HEK293T (cell line): ENCODE results near the gene SLC6A7.

ENCODE experiments used
- CTCF ChIA-PET: fragments of 350-600 bp; formaldehyde crosslinking; extraction: SDS; loops from one replicate; lab custom pipeline; 2021; ENCODE audit warnings: antibody characterized with exemption, inconsistent platforms; lab: Yijun Ruan, JAX
- POLR2A ChIA-PET: fragments of 350-600 bp; formaldehyde crosslinking; extraction: SDS; loops from one replicate; lab custom pipeline; 2020; ENCODE audit warnings: antibody characterized with exemption, inconsistent platforms; lab: Yijun Ruan, JAX
- DNase-seq: peaks from one replicate; pipeline ENCODE4 v3.0.0; 2012; ENCODE audit warnings: mixed read lengths; ENCODE audit errors: extremely low spot score
- ARNT ChIP-seq: fragments of 450-650 bp; IDR thresholded peaks from 2 replicates; pipeline ENCODE4 v1.6.1; 2017; ENCODE audit warnings: mild to moderate bottlenecking
- BHLHE40 ChIP-seq: fragments of 450-650 bp; IDR thresholded peaks from 2 replicates; pipeline ENCODE4 v1.6.1; 2016; ENCODE audit warnings: mild to moderate bottlenecking, moderate library complexity, borderline replicate concordance
- CTBP1 ChIP-seq: fragments of 450-650 bp; IDR thresholded peaks from 2 replicates; pipeline ENCODE4 v1.6.1; 2016; ENCODE audit warnings: borderline replicate concordance
- ELF4 ChIP-seq: fragments of 450-650 bp; IDR thresholded peaks from 2 replicates; pipeline ENCODE4 v1.6.1; 2017; ENCODE audit warnings: antibody characterized with exemption
- FOXA1 ChIP-seq: fragments of 450-650 bp; IDR thresholded peaks from 2 replicates; pipeline ENCODE4 v1.6.1; 2016; ENCODE audit warnings: mild to moderate bottlenecking
- FOXK2 ChIP-seq: fragments of 450-650 bp; IDR thresholded peaks from 2 replicates; pipeline ENCODE4 v1.6.1; 2016; ENCODE audit warnings: mild to moderate bottlenecking
- FOXM1 ChIP-seq: fragments of 450-650 bp; IDR thresholded peaks from 2 replicates; pipeline ENCODE4 v1.6.1; 2017; ENCODE audit warnings: mild to moderate bottlenecking, borderline replicate concordance
- HDGF ChIP-seq: fragments of 450-650 bp; IDR thresholded peaks from 2 replicates; pipeline ENCODE4 v1.6.1; 2017; ENCODE audit warnings: antibody characterized with exemption, borderline replicate concordance
- L3MBTL2 ChIP-seq: fragments of 450-650 bp; conservative IDR thresholded peaks from 2 replicates; pipeline ENCODE4 v1.6.1; 2016; ENCODE audit warnings: mild to moderate bottlenecking
- LEF1 ChIP-seq: fragments of 450-650 bp; IDR thresholded peaks from 2 replicates; pipeline ENCODE4 v1.6.1; 2017; ENCODE audit warnings: mild to moderate bottlenecking, borderline replicate concordance
- NFRKB ChIP-seq: fragments of 450-650 bp; IDR thresholded peaks from 2 replicates; pipeline ENCODE4 v1.6.1; 2016; ENCODE audit warnings: mild to moderate bottlenecking, moderate library complexity
- PKNOX1 ChIP-seq: fragments of 450-650 bp; IDR thresholded peaks from 2 replicates; pipeline ENCODE4 v1.6.1; 2016
- SP1 ChIP-seq: fragments of 450-650 bp; IDR thresholded peaks from 2 replicates; pipeline ENCODE4 v1.6.1; 2017
- SUZ12 ChIP-seq: fragments of 450-650 bp; IDR thresholded peaks from 2 replicates; pipeline ENCODE4 v1.6.1; 2016; ENCODE audit warnings: mild to moderate bottlenecking
- TARDBP ChIP-seq: fragments of 450-650 bp; IDR thresholded peaks from 2 replicates; pipeline ENCODE4 v1.6.1; 2016
- ZNF384 ChIP-seq: fragments of 450-650 bp; IDR thresholded peaks from 2 replicates; pipeline ENCODE4 v1.6.1; 2016

SLC6A7 gene

DNA sequence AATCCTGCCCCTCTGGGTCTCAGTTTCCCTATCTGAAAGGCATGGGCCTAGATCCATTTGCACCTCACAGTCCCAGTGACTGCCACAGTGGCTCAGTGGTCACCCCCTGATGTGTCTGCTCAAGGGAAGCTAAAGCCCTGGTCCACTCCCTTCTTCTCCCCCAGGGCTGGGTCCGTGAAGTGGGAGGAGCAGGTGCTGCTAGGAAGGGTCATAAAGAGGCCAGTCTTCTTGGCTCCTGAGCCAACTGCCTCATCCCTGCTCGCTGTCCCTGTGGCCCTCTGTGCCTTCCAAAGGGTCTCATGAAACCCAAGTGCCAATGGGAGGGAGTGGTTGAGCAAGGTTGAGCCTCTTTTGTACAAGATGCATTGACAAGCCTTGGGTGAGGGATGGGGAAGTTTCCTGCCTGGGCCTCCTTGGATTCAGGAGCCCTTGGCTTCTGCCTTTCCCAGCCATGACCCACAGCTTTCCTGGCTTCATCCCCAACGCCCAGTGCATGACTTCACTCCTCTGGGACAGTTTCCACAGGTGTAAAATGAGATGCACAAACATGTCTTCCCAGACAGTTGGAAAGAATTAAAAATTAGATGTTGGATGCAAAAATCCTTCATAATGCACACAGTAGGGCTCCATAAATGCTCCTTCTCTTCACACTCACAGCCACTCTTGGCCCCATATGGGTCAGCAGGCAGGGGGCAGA lies 1.6 kb upstream of the SLC6A7 start:
- ChIA-PET POLR2A (no interaction called here), CTCF (interaction anchor here (1.8 kb wide), 1 partner anchor 26 kb away, joined by 5 read pairs; no protein-coding TSS in a partner anchor)
- DNase-seq = no peak
- no peak for TF ChIP-seq NFRKB

- ChIA-PET CTCF (no interaction called here), POLR2A (no interaction called here)
- DNase-seq = no peak
- TF ChIP-seq LEF1 (no peak), FOXK2 (no peak), CTBP1 (no peak), FOXA1 (no peak), SP1 (no peak), HDGF (no peak), ZNF384 (no peak), ARNT (no peak), BHLHE40 (no peak), PKNOX1 (no peak), TARDBP (no peak), SUZ12 (no peak), L3MBTL2 (no peak)
These were observed 536 bp upstream of the SLC6A7 start for GRCh38 chr5:150189326-150189725.

- ChIA-PET POLR2A (no interaction called here), CTCF (interaction anchor here (0.6 kb wide), 1 partner anchor 15 kb away, joined by 4 read pairs; no protein-coding TSS in a partner anchor)
- no peak for DNase-seq
- TF ChIP-seq FOXA1 (no peak), FOXM1 (no peak), PKNOX1 (no peak)
These were observed 679 bp downstream of the SLC6A7 start for GRCh38 chr5:150190503-150190979.

DNA sequence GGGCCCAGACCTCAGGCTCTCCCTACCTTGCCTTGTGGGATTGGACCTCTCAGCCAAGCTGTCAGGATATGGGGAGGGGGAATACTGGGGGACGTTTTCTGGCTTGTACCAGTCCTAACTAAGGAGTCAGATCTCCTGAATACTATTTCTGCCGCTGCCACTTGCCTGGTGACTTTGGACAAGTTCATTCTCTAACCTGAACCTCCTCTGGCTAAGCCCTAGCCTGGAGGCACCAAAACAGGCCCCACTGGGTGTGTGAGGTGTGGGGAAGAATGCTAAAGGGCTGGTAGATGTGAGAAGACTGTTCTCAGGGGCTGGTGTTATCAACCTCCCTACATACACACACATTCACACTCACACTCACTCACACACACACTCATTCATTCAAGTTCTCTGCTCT lies 1.1 kb downstream of the SLC6A7 start:
- ChIA-PET CTCF (interaction anchor here (0.6 kb wide), 1 partner anchor 15 kb away, joined by 4 read pairs; no protein-coding TSS in a partner anchor), POLR2A (no interaction called here)
- no peak for DNase-seq
- TF ChIP-seq TARDBP (no peak), SUZ12 (no peak), FOXM1 (no peak), PKNOX1 (no peak), BHLHE40 (no peak), ZNF384 (no peak), L3MBTL2 (no peak), NFRKB (no peak), ELF4 (no peak), FOXK2 (no peak)

DNA sequence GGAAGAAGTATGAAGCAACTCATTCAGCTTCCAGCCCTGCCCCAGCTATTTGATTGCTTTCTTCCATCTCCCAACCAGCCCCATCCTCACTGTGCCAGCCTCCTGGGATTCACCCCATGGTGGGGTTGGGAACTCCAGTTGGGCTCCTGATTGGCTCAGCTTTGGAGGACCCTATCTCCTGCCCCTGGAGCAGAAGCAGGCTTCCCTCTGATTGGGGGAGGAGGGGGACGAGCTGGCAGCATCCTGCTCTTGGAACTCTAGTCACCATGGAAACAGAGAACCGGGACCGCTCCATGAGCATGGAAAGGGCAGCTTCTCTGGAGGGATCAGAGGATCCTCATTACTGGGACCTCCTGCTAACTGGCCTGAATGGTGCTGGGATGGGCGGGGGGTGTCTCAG lies 2.6 kb downstream of the SLC6A7 start:
- no peak for DNase-seq
- POLR2A ChIA-PET = no interaction called here
- CTCF ChIA-PET = interaction anchor here (1.4 kb wide), 1 partner anchor 16 kb away, joined by 3 read pairs; no protein-coding TSS in a partner anchor
- TF ChIP-seq L3MBTL2 (no peak), PKNOX1 (no peak), FOXM1 (no peak), ARNT (no peak), CTBP1 (no peak), ELF4 (no peak), TARDBP (no peak), LEF1 (no peak), FOXA1 (no peak), BHLHE40 (no peak), FOXK2 (no peak), SUZ12 (no peak), HDGF (no peak)

DNA sequence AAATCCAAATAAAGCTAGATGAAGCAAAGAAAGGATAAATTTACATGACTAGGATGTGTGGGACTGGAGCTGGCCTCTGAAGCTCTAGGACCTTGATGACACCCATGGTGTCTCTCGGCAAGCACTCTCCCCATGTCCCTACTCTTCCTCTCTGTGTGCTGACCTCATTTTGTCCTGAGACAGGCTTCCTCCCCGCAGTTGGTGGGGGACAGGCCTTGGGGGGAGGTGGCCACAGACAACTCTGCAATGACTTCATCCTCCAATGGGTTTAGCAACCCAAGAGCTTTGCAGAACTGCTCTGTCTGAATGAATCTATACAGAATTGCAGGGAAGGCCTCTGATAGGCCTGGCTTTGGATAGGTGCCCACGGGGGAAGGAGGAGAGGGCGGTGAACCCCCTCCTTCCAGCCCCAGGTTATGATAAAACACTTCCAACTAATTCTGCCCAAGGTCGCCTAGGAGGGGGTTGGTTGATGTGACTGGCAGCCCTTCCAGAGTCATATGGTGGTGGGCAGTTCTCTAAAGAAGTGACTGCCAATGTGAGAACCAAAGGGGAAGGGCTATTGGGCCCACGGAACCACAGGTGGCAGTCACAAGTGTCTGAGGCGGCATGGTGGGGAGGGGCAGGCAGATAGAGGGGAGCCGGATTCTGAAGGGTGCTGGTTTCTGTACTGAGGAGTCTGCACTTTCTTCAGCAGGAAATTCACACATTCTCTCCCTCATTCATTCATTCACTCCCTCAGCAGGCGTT lies 6.0 kb downstream of the SLC6A7 start:
- ChIA-PET CTCF (no interaction called here), POLR2A (no interaction called here)
- DNase-seq = no peak
- TF ChIP-seq PKNOX1 (no peak), ZNF384 (no peak)
